ENCODE results near the gene GNAL. TPM values are rescaled to one million over a fixed set of nuclear protein-coding genes. Genes with fewer than 3 reads are reported as not detected.

GNAL gene
- polyA plus RNA-seq, 4 donors, result 3.3 to 5.1 (median 4.0) TPM

- DNase-seq (ENCODE audit: low read depth in 4 of 4, low spot score in 3 of 4), result no peak
These were observed 175.4 kb downstream of the GNAL start for GRCh38 chr18:11864471-11864870.

- no peak for DNase-seq (ENCODE audit: low read depth in 4 of 4, low spot score in 3 of 4)
These were observed 176.0 kb downstream of the GNAL start for GRCh38 chr18:11865071-11865470.

- DNase-seq (ENCODE audit: low read depth in 4 of 4, low spot score in 3 of 4), result no peak
These were observed 177.3 kb downstream of the GNAL start for GRCh38 chr18:11866329-11866728.

GRCh38 chr18:11866764-11867163 lies 177.7 kb downstream of the GNAL start:
- no peak for DNase-seq (ENCODE audit: low read depth in 4 of 4, low spot score in 3 of 4)

GRCh38 chr18:11868230-11868629 lies 179.2 kb downstream of the GNAL start:
- DNase-seq (ENCODE audit: low read depth in 4 of 4, low spot score in 3 of 4), result no peak

GRCh38 chr18:11871501-11871900 lies 182.4 kb downstream of the GNAL start:
- no peak for DNase-seq (ENCODE audit: low read depth in 4 of 4, low spot score in 3 of 4)

- DNase-seq (ENCODE audit: low read depth in 4 of 4, low spot score in 3 of 4), result no peak
These were observed 183.5 kb downstream of the GNAL start for GRCh38 chr18:11872479-11873136.

GRCh38 chr18:11873670-11874340 lies 184.7 kb downstream of the GNAL start:
- no peak for DNase-seq (ENCODE audit: low read depth in 4 of 4, low spot score in 3 of 4)

- no peak for DNase-seq (ENCODE audit: low read depth in 4 of 4, low spot score in 3 of 4)
These were observed 185.6 kb downstream of the GNAL start for GRCh38 chr18:11874676-11875075.

GRCh38 chr18:11877497-11878135 lies 188.6 kb downstream of the GNAL start:
- DNase-seq (ENCODE audit: low read depth in 4 of 4, low spot score in 3 of 4), result no peak

GRCh38 chr18:11880586-11881304 lies 191.7 kb downstream of the GNAL start:
- no peak for DNase-seq (ENCODE audit: low read depth in 4 of 4, low spot score in 3 of 4)

GRCh38 chr18:11882636-11883035 lies 193.6 kb downstream of the GNAL start:
- DNase-seq (ENCODE audit: low read depth in 4 of 4, low spot score in 3 of 4), result no peak

GRCh38 chr18:11883153-11883552 lies 194.1 kb downstream of the GNAL start:
- no peak for DNase-seq (ENCODE audit: low read depth in 4 of 4, low spot score in 3 of 4)

- DNase-seq (ENCODE audit: low read depth in 4 of 4, low spot score in 3 of 4), result no peak
These were observed 195.4 kb downstream of the GNAL start for GRCh38 chr18:11884396-11885030.

GRCh38 chr18:11885278-11885947 lies 196.3 kb downstream of the GNAL start:
- DNase-seq (ENCODE audit: low read depth in 4 of 4, low spot score in 3 of 4), result no peak

- no peak for DNase-seq (ENCODE audit: low read depth in 4 of 4, low spot score in 3 of 4)
These were observed 197.6 kb downstream of the GNAL start for GRCh38 chr18:11886577-11887110.

GRCh38 chr18:11887328-11888128 lies 198.5 kb downstream of the GNAL start:
- no peak for DNase-seq (ENCODE audit: low read depth in 4 of 4, low spot score in 3 of 4)

- no peak for DNase-seq (ENCODE audit: low read depth in 4 of 4, low spot score in 3 of 4)
These were observed 199.7 kb downstream of the GNAL start for GRCh38 chr18:11888726-11889125.

GRCh38 chr18:11889284-11889683 lies 200.2 kb downstream of the GNAL start:
- no peak for DNase-seq (ENCODE audit: low read depth in 4 of 4, low spot score in 3 of 4)

All from right renal pelvis (tissue), 4 donors.